ENCODE data around the gene EXPH5.
"Not testable (repeated sequence)": the region's sequence is repeated elsewhere in the genome, so short reads cannot be mapped to it uniquely, and the experiment has no call there.

Gene EXPH5

DNA sequence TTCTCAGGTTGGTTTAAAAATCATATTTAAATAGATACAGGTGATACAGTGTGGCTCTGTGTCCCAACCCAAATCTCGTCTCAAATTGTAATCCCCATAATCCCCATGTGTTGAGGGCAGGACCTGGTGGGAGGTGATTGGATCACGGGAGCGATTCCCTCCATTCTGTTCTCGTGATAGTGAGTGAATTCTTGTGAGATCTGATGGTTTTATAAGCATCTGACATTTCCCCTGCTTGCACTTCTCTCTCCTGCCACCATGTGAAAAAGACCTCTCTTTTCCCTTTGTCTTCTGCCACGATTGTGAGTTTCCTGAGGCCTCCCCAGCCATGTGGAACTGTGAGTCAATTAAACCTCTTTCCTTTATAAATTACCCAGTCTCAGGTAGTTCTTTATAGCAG lies 9.2 kb upstream of the EXPH5 start:
- DNase-seq = not testable (repeated sequence)

DNA sequence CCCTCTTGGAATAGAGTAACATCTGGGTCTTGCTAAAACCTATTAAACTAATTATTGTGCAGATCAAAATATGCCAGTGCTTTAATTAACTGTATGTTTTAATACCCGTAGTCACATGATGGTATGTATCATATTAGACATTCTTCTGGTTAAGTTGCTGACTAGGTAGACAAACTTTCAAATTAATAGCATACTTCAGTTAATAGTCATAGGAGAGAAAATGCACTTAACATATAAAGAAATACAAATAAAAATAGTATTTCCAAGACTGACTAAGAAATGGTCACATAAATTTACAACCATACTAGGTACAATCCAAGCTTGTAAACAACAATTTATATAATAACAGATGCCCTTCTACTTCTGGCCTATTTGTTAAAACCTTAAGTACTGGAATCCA lies 7.6 kb upstream of the EXPH5 start:
- DNase-seq = no peak

DNA sequence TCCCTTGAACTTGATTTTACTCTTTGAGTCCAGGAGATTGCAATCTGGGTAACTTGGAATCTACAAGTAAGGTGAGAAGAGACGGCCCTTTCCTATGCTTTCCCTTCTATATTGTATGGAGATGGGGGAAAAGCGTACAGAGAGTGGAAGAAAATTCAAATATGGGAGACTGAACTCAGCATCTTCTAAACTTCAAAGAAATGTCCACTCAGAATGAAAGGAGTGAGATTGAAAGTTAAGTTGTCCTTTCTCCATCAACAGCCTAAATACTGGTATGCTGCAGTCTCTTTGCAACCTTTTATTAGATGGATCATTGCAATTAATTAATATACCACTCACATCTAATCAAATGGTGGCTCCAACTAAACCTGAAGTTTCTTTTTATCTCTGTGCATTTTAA lies 6.4 kb upstream of the EXPH5 start:
- no peak for DNase-seq

DNA sequence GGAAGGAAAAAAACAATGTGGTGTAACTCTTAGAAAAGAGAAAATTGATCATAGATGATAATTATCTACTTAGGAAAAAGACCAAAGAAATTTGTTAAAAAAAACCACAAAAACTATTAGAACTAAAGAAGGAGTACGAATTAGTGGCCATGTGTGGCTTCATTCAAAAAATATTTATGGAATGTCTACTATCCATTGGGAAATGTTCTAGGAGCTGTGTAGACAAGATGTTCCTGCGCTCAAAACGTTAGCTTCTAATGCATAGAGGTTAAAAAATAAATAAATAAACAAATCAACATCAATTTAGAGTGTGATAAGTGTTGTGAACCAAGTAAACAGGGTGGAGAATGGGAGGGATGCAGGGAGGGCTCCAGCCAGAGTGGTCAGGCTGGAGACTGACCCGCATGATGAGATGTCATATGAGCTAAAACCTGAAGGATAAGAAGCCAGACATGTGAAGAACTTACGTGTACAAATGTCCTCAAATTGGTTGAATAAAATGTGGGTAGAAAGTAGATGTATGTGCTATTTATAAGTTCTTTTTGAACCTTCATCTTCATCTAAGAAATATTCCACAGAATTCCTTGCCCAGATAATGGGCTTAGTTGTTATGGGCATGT lies 4.3 kb upstream of the EXPH5 start:
- no peak for DNase-seq

DNA sequence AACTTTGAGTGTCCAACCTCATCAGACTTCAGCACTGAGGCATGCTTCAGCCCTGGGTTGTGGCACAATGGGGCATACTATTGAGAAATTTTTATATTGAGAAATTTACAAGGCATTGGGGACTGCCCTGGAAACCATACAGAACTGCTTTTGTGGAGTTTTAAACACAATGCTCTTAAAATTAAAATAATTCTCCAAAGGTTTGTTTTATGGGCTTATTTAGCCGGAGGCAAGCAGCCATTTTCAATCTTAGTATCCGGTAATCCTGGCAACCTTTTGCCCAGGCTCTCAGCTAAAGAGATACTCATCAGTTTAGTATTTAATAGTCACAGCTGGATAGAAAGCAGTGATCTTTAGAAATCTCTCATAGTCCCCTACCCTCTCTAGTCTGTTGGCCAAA lies 3.1 kb upstream of the EXPH5 start:
- no peak for DNase-seq

DNA sequence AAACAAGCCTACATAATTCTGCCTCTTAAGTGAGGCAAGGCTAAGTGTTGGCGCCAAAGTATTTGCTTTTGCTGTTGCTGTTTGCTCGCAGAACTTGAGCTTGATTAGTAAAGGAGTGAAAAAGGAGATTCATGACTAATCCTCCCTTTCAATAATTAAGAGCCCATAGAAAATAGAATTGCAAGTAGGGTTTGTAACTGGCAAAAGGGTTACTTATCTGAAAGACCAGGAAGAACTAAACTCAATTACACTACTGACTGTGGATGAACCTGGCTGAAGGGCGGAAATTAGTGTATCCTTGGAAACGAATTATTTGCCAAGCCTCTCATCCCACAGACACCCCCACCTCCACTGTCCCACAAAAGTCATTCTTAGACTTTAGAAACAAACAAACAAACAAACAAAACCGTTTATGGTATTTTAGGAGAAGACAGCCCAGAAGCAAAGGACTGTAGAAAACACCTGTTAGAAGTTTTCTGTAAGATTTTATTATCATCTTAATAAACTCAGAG lies 411 bp upstream of the EXPH5 start:
- no peak for DNase-seq

DNA sequence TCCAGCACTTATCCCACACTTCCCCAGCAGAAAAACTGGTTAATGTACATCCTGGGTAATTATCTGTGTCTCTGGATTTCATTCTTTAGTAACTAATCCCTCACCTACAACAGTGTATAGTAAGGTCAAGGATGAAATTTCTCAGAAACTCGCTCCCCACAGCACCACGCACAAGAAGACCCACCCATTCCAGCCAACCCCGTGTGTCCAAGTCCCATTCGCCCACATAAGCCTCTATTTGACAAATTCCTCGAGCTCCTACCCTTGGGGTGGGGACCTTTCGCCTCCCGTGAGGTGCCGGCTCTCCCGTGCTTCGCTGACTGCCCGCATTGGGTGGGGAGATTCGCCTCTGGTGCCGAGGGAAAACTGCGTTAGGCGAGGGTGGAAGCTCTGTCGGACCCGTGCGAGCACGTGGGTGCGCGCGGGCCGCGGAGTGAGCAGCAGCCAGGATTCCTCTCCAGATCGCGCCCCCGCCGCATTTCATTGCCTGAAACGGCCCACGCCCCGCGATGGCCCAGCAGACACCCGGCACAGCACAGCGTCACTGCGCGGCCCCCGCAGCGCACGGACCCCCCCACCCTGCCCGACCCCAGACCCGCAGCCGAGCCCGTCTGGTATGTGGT lies 866 bp downstream of the EXPH5 start:
- peak; percentile 35 for DNase-seq

DNA sequence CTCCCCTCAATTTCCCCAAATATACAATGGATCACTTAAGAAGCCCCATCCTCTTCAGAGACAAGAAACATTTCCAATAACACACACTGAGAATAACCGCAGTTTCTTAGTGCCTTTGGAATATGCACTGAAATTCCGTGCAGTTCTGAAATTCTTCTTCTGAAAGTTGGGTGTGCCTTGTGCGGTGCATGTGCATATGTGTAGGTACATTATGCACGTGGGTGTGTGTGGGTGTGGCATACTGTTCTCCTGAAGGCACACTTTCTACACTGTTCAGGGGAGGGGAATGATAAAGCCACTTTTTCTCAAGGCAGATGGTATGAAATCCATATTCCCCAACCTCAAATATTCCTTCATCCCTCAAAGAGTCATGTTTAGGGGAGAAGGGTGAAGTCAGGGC lies 1.7 kb downstream of the EXPH5 start:
- no peak for DNase-seq

DNA sequence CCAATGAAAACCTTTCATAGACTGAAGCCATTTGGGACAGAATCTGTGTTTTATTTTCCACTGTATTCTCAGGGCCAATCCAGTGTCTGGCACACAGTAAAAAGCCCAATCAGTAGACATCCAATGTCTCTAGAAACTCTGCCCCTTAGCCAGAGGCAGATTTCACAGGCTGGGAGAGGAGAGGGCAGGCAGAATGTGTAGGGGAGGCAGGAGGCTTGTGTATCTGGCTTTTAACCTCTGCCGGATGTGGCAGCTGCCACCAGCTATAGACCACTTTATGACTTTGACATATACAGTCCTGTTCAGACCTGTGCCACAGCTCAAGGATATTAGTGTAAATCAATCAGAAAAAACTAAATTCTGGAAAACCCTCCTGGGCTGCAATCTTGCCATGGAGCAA lies 4.4 kb downstream of the EXPH5 start:
- DNase-seq = no peak

DNA sequence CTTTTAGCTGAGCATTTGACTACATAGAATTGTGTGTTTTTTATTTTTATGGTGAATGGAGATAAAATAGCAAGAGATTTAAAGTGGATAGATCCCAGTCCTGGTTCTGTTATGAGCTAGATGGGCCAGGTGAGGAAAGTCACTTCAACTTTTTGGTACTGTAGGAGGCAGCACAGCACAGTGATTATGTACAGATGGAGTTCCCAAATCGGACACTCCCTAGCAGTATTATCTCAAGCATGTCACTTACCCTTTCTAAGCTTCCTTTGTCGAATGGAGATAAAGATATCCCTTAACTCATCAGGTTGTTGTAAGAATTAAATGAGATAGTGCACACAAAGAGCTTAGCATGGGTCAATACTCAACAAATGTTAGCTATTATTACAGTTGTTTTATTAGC lies 5.3 kb downstream of the EXPH5 start:
- DNase-seq = no peak

DNA sequence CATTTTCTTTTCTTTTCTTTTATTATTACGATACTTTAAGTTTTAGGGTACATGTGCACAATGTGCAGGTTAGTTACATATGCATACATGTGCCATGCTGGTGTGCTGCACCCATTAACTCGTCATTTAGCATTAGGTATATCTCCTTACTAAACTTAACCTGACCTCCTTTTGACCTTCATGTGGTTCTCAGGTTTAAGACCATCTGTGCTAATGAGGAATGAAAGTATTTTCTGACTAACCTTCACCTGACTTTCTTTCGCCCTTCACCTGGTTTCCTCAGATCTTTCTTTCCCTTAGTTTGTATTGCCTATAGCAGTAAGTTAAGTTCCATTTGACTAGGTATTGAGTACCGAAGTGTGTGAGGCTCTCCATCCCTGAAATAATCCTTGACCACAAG lies 6.5 kb downstream of the EXPH5 start:
- DNase-seq = no peak

DNA sequence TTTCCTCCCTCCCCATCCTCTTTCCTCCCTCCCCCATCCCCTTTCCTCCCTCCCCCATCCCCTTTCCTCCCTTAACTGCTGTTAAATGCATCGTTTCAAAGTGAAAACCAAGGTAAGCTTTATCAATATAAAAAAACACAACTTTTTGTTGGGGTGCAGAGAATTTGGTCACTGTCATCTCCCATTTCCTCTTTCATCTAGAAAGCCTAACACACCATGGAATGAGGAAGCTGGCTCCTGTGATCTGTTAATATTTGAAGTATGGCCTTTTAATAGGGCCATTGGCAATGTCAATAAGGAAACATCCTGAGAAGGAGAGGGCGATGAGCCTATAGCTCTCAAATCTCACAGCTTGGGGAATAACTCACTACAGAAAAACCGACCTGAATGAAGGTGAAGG lies 7.0 kb downstream of the EXPH5 start:
- DNase-seq = no peak

DNA sequence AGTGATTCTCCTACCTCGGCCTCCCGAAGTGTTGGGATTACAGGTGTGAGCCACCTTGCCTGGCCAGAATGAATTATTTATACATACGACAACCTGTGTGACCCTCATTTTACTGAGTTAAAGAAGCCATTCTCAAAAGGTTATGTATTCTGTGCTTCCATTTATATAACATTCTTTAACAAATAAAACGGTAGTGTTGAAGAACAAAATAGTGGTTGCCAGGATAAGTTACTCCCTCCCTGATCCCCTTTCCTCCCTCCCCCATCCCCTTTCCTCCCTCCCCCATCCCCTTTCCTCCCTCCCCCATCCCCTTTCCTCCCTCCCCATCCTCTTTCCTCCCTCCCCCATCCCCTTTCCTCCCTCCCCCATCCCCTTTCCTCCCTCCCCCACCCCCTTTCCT lies 7.4 kb downstream of the EXPH5 start:
- DNase-seq = not testable (repeated sequence)

DNA sequence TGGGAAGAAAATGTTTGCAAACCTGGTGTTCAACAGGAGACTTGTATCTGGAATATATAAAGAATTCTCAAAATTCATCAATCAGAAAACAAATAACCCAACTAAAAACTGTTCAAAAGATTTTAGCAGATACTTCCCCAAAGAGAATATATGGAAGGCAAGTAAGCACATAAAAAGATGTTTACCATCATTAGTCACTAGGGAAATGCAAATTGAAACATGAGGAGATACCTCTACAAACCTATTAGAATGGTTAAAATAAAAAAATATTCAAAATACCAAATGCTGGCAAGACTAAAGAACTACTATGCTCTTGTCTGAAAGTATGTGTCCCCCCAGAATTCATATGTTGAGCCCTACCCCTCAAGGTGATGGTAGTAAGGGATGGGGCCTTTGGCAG lies 8.6 kb downstream of the EXPH5 start:
- no peak for DNase-seq

DNA sequence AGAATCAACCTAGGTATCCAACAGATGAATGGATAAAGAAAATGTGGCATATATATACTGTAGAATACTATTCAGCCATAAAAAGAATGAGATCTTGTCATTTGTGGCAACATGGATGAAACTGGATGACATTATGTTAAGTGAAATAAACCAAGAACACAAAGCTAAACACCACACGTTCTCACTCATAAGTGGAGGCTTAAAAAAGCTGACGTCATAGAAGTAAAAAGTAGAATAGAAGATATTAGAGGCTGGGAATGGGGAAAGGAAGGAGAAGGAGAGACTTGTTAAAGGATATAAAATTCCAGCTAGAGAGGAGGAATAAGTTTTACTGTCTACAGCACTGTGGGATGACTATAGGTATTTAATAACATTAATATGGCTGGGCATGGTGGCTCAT lies 12.9 kb downstream of the EXPH5 start:
- no peak for DNase-seq

DNA sequence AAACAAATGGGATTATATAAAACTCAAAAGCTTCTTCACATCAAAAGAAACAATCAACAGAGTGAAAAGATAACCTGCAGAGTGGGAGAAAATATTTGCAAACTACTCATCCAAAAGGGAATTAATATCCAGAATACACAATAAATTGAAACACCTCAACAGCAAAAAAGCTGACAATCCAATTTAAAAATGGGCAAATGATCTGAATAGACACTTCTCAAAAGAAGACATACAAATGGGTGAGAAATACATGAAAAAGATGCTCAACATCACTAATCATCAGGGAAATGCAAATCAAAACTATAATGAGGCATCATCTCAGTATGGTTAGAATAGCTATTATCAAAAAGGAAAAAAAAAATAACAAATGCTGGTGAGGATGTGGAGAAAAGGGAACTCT lies 13.5 kb downstream of the EXPH5 start:
- no peak for DNase-seq

DNA sequence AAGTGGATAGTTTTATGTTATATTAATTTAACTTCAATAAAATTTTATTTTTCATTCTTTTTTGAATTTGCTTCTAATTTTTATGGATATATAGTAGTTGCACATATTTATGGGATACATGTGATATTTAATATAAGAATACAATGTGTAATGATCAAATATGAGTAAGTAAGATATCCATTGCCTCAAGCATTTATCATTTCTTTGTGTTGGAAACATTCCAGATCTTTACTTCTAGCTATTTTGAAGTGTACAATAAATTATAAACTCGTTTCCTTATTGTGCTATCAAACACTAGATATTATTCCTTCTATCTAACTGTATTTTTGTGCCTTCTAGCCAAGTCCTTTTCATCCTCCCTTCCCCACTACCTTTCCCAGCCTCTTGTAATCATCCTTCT lies 17.0 kb downstream of the EXPH5 start:
- no peak for DNase-seq

DNA sequence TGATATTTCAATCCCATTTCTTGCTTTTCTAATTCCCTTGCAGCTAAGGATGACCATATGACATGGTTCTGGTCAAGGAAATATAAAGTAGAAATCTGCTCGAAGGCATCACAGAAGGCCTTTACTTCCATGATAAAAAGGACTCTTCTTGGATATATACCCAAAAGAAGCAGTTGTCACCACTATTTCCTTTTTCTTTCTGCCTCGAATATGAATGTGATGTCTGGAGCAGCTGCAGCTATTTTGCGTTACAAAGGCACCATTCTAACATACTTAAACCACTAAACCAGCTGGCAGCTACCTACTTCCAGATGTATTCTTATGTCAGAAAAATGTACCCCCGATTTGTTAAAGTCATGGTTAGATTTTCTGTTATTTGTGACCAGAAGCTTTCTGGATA lies 18.9 kb downstream of the EXPH5 start:
- no peak for DNase-seq

DNA sequence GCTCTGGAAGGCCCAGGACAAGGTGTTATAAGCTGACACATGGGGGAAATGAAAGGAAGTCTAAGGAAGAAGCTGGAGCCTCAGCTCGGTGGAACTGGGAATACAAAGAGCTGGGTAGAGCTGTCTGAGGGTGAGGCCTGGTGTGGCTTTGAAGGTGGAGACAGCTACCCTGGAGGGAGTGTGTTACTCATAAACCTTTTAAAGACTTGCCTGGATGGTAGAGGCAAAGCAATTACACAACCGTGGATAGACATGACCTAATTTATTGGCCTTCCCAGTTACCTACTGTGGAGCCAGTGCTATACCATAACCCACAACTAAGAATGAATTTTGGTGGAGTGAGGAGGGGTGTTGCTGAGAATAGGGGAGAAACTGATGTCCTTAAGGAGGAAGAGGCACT lies 22.6 kb downstream of the EXPH5 start:
- no peak for DNase-seq

DNA sequence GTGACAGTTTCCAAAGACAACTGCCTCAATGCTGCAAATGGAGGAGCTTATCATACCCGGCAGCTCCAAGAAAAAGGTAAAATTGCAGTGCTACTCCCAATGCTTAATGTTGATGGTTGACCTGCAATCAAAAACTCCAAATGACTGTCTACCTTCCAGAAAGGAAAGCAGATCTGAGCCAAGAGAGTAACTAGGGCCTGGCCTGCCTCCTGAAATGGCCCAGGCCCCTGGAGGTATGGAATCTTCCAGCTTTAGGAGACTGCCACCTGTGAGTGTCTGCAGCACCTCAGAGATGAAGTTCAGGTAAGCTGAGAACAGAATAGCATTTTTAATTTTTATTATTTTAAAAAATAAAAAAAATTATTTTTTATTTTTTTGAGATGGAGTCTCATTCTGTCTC lies 23.7 kb downstream of the EXPH5 start:
- DNase-seq = no peak

DNA sequence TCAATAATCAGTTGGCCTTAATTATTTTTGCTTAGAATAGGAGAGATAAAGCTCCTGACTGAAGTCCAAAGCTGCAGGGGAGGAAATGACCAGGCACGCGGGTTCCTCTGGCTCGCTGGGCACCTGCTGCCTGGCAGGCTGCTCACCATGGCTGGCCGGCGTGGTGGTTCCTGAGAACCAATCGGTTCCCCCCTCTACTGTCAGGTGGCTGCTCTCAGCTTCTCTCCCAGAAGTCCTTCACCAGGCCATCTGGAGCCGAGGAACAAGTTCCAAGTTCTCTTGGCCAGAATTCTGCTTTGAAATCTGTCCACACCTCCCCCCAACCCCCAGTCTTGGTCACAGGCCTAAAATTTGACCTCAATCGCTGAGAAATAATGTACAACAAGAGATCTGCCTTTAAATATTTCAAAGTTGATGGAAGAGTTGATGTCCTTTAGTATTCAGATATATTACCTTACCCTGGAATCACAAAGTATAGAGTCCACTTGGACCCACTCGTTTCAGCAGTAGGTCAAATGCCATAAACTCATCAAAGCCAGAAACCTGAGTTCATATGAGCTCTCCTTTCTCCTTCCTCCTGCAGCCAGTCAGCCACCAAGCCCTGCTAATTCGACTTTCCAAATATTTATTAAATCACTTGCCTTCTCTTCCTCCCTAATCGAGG lies 25.2 kb downstream of the EXPH5 start:
- DNase-seq = peak; percentile 61

DNA sequence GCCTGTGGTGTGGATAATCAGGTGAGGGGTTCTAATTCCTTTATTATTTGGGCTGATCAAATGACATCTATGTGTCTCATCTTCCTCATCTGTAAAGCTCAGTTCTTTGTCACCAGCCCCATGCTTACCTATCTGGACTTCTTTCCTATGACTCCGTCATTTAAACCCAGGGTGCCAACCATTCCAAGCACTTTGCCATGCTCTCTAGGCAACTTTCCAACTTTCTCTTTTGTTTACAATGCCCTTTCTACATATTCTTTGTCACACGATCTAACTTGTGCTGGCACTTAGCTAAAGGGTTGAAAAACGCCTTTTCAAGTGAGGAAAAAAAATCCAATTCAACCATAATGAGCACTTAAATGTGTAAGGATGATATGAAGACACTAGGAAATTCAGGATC lies 27.9 kb downstream of the EXPH5 start:
- DNase-seq = no peak

DNA sequence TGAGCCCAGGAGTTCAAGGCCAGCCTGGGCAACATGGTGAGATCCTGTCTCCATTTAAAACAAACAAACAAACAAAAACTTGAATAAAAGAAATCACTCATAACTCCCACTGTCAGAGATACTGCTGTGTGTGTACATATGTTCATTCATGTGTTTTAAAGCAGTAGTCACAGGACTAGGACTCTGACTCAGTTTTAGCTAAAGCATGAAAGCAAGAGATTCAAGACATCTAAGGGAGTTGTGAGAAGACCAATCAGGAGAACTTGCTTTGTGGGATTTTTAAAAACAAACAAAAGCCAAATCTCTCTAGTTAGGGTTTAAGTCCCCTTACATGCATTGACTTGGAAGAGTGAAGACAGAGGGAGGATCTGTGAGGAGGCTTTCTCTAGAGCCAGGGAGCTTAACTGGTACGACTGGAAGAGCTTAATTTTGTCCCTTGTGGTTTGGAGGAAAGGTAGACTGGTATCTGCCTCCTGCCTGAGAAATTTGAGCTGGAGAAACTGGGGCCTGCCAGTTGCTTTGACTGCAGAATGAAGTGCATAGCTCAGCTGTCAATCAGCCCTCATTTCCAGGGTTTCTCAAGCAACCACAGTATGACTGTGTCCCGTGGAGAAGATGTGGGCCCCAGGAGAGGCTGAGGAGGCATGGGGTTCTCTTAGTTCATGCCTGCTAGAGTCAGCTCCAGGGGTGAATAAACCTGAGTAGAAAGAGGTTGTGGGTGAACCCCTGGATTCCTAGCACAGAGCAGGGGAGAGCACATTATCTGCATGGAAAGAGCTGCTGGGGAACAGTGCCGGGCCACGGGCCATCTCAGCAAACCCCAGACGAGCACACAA lies 30.6 kb downstream of the EXPH5 start:
- DNase-seq = no peak

DNA sequence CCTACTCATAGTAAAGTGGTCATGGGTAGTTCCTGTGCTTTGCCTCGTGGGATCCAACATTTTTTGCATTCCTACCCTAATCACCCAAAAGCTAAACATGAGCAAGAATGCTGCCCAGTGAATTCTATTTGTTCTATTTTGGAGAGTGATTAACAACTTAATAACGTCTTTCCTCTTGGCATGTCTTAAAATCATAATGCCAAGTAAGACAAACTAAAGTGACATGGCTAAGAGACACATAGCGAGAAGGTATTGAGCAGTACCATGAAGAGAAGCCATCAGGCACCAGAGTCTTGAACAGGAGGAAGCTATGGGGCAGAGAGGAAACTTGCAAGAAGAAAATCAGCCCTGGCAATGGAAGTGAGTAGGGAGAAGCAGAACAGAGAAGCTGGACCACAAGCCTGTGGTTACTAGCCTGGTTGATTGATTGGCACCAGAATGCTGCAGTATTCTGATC lies 32.0 kb downstream of the EXPH5 start:
- no peak for DNase-seq

Measured in right hindlimb (tissue), 1 donor.